K562 (cell line): Measurements from ENCODE around the gene BACE1. TPM values are rescaled to one million over a fixed set of nuclear protein-coding genes. Genes with fewer than 3 reads are reported as not detected.

ENCODE experiments used
- ATAC-seq: fragments of 200-7000 bp; cut with Tn5 transposase; 3 replicates; pipeline ENCODE4 v1.9.1; 2020; ENCODE audit warnings: moderate library complexity
- BruUV-seq: library from RNA; stranded (reverse); fragments of 400-500 nt; replicated peaks from 2 replicates; lab custom pipeline; 2021; lab: Mats Ljungman, UMichigan
- CTCF ChIA-PET: fragments of 300-600 bp; formaldehyde crosslinking; extraction: SDS; loops from one replicate; lab custom pipeline; 2021; ENCODE audit warnings: low intra/inter-chr PET ratio; lab: Yijun Ruan, JAX
- POLR2A ChIA-PET: fragments of 300-600, 350-650 bp; sonication (Branson Sonifier 250); formaldehyde crosslinking; extraction: SDS; loops from one replicate; lab custom pipeline; 2021; ENCODE audit warnings: antibody characterized with exemption, inconsistent platforms; lab: Yijun Ruan, JAX
- DNase-seq, 4 experiments: peaks; one replicate each; pipeline versions ENCODE4 v3.0.0 to v3.0.0-alpha.2; 2011 to 2018; ENCODE audit warnings: low spot score in 3 of 4, mixed read lengths in 3 of 4; ENCODE audit errors: extremely low read depth in 1 of 4
- FAIRE-seq: peaks from 2 replicates; lab custom pipeline; 2011; peaks lifted over from hg19 to GRCh38; lab: Jason Lieb, UNC
- H2AFZ ChIP-seq: 2 replicates; pipeline ENCODE4 v1.6.0; 2011; ENCODE audit warnings: low read depth, low read length, control low read depth, inconsistent platforms
- H3K27ac ChIP-seq: fragments of 200-600 bp; 3 replicates; pipeline ENCODE4 v1.8.0; 2011; ENCODE audit warnings: low read depth, mild to moderate bottlenecking, control low read depth, inconsistent platforms, low read length, moderate library complexity, mixed read lengths; ENCODE audit errors: extremely low read depth
- H3K27me3 ChIP-seq, 2 experiments: fragments of 300-600 bp in 1 of 2; 2 replicates in 1 of 2; 3 replicates in 1 of 2; pipeline versions ENCODE4 v1.6.0 to v1.8.0; 2011; ENCODE audit warnings: inconsistent platforms in 2 of 2, low read length in 2 of 2, mild to moderate bottlenecking in 1 of 2, mixed read lengths in 1 of 2, moderate library complexity in 1 of 2; ENCODE audit not compliant: control insufficient read depth in 2 of 2, insufficient read depth in 2 of 2
- H3K36me3 ChIP-seq: fragments of 300-600 bp; 3 replicates; pipeline ENCODE4 v1.8.0; 2011; ENCODE audit warnings: mild to moderate bottlenecking, low read length, inconsistent platforms; ENCODE audit not compliant: control insufficient read depth, insufficient read depth
- H3K4me1 ChIP-seq, 2 experiments: fragments of 200-600 bp in 1 of 2; replicated peaks in 1 of 2; 2 replicates in 1 of 2; 3 replicates in 1 of 2; pipeline versions ENCODE4 v1.5.1 to v1.8.0; 2011; ENCODE audit warnings: inconsistent platforms in 2 of 2, low read length in 2 of 2, mild to moderate bottlenecking in 1 of 2, mixed read lengths in 1 of 2, moderate library complexity in 1 of 2; ENCODE audit not compliant: control insufficient read depth in 2 of 2, insufficient read depth in 2 of 2
- H3K4me2 ChIP-seq: 2 replicates; pipeline ENCODE4 v1.6.1; 2011; ENCODE audit warnings: low read length, control low read depth, inconsistent platforms, mixed read lengths; ENCODE audit not compliant: insufficient read depth
- H3K4me3 ChIP-seq: fragments of 200-600 bp; sonication (generic), shearing (Covaris generic); 2 replicates; pipeline ENCODE4 v1.5.1; 2016; ENCODE audit warnings: control low read depth, inconsistent platforms
- H3K79me2 ChIP-seq: fragments of 200-600 bp; 3 replicates; pipeline ENCODE4 v1.8.0; 2011; ENCODE audit warnings: low read length, inconsistent platforms; ENCODE audit not compliant: control insufficient read depth, insufficient read depth
- H3K9ac ChIP-seq, 2 experiments: 2 replicates each; pipeline versions ENCODE4 v1.6.0 to v1.6.1; 2011; ENCODE audit warnings: low read depth in 2 of 2, low read length in 2 of 2, control low read depth in 1 of 2, inconsistent platforms in 1 of 2, mild to moderate bottlenecking in 1 of 2, mixed read lengths in 1 of 2; ENCODE audit not compliant: insufficient read depth in 1 of 2
- H3K9me1 ChIP-seq: one replicate; pipeline ENCODE4 v1.6.0; 2011; ENCODE audit warnings: inconsistent platforms, mild to moderate bottlenecking, low read length, moderate library complexity; ENCODE audit not compliant: control insufficient read depth, insufficient read depth
- H3K9me3 ChIP-seq: replicated peaks from 2 replicates; pipeline ENCODE4 v1.5.1; 2011; ENCODE audit warnings: low read depth, low read length, inconsistent platforms; ENCODE audit not compliant: control insufficient read depth, insufficient read depth
- H4K20me1 ChIP-seq: replicated peaks from 2 replicates; pipeline ENCODE4 v1.6.1; 2011; ENCODE audit warnings: low read length, inconsistent platforms, mixed read lengths; ENCODE audit not compliant: control insufficient read depth, insufficient read depth
- BCL6 ChIP-seq: fragments of 250-450 bp; sonication (Bioruptor Pico); IDR thresholded peaks from 2 replicates; pipeline ENCODE4 v1.4.0; 2020
- BRCA1 ChIP-seq, 2 experiments: fragments of 450-650 bp in 1 of 2; sonication (generic) in 1 of 2; formaldehyde crosslinking in 1 of 2; IDR thresholded peaks; 2 replicates each; pipeline versions ENCODE4 v1.5.0 to v1.6.1; 2017 to 2020; ENCODE audit warnings: mild to moderate bottlenecking in 1 of 2, missing genetic modification reagents in 1 of 2
- FOXP1 ChIP-seq: sonication (generic); formaldehyde crosslinking; IDR thresholded peaks from 2 replicates; pipeline ENCODE4 v1.8.0; 2022; ENCODE audit warnings: mild to moderate bottlenecking, missing genetic modification reagents
- ILK ChIP-seq: fragments of 450-650 bp; IDR thresholded peaks from 2 replicates; pipeline ENCODE4 v1.6.1; 2016; ENCODE audit warnings: missing genetic modification characterization, low read depth, mild to moderate bottlenecking, missing compliant biosample characterization, moderate library complexity, borderline replicate concordance
- MCM2 ChIP-seq: fragments of 450-650 bp; IDR thresholded peaks from 2 replicates; pipeline ENCODE4 v1.6.1; 2017; ENCODE audit warnings: low read depth, mild to moderate bottlenecking
- MEF2A ChIP-seq: IDR thresholded peaks from 2 replicates; pipeline ENCODE4 v1.6.1; 2011; ENCODE audit warnings: low read depth, mild to moderate bottlenecking, low read length, moderate library complexity; ENCODE audit not compliant: control insufficient read depth
- PCBP1 ChIP-seq: fragments of 200-400 bp; formaldehyde crosslinking; IDR thresholded peaks from 2 replicates; pipeline ENCODE4 v1.6.1; 2018; ENCODE audit warnings: mild to moderate bottlenecking, low read depth, low read length; ENCODE audit not compliant: poor library complexity, severe bottlenecking
- RAD51 ChIP-seq: fragments of 450-650 bp; IDR thresholded peaks from 2 replicates; pipeline ENCODE4 v1.7.1; 2016; ENCODE audit warnings: low read depth, mild to moderate bottlenecking, borderline replicate concordance
- U2AF1 ChIP-seq: fragments of 200-400 bp; formaldehyde crosslinking; optimal IDR thresholded peaks from 2 replicates; pipeline ENCODE3; 2017; ENCODE audit warnings: mild to moderate bottlenecking, low read depth, low read length, moderate library complexity
- ZNF133 ChIP-seq: fragments of 250-450 bp; sonication (Bioruptor Pico); IDR thresholded peaks from 2 replicates; pipeline ENCODE4 v1.4.0; 2020; ENCODE audit warnings: mild to moderate bottlenecking
- WGBS: fragments of 100-300 bp; shearing (Covaris generic); methylation state at CpG from one replicate; pipeline ENCODE4 v1.1.6; 2016; ENCODE audit warnings: low coverage, mixed read lengths; ENCODE audit not compliant: insufficient coverage; ENCODE audit errors: missing lambda C conversion rate; 5-methylcytosine and 5-hydroxymethylcytosine counted together
- in situ Hi-C: fragments of 300-500 bp; cut with MboI; formaldehyde crosslinking; loops from 4 replicates; pipeline ENCODE4 v1.15.0; 2018; ENCODE audit warnings: inconsistent platforms, mixed read lengths
- intact Hi-C: fragments of 100-400 bp; cut with micrococcal nuclease; formaldehyde crosslinking; loops from 2 replicates; pipeline ENCODE4 v1.14.2; 2022
- polyA plus RNA-seq, 8 experiments: library from polyadenylated mRNA; depleted of rRNA in 4 of 8; stranded (reverse) in 5 of 8; unstranded in 3 of 8; fragments of >200 nt; fragmentation: Nextera tagmentation in 2 of 8; fragmentation: Illumina TruSeq in 1 of 8; extraction: Ambion mirVana in 2 of 8; extraction: Trizol in 1 of 8; gene quantifications; 2 replicates each; pipeline versions ENCODE4 v1.2.1 to v1.2.3, GENCODE V29; 2011 to 2014; ENCODE audit warnings: inconsistent platforms in 1 of 8, missing spikeins in 1 of 8
- total RNA-seq, 7 experiments: library from RNA; depleted of rRNA in 6 of 7; stranded (reverse); fragments of >200 nt in 6 of 7; fragmentation: Illumina TruSeq in 2 of 7; extraction: Trizol in 2 of 7; gene quantifications; 2 replicates each; pipeline versions ENCODE4 v1.2.1 to v1.2.3, GENCODE V29; 2011 to 2021; ENCODE audit warnings: low replicate concordance in 1 of 7
- TF ChIP-seq, protein P1 (sequence below), 3 experiments: fragments of 200-800 bp in 1 of 3; fragments of 250-450 bp in 1 of 3; fragments of 450-650 bp in 1 of 3; sonication (Bioruptor Pico) in 1 of 3; sonication (Bioruptor generic) in 1 of 3; formaldehyde crosslinking in 1 of 3; IDR thresholded peaks; 2 replicates each; pipeline versions ENCODE4 v1.6.1 to v1.8.0; 2016 to 2022; ENCODE audit warnings: mild to moderate bottlenecking in 2 of 3, missing genetic modification characterization in 2 of 3, missing compliant biosample characterization in 1 of 3, moderate library complexity in 1 of 3
- TF ChIP-seq, protein P2 (sequence below), 2 experiments: fragments of 450-650 bp; conservative IDR thresholded peaks; 2 replicates each; pipeline ENCODE4 v1.6.1; 2017; ENCODE audit warnings: mild to moderate bottlenecking in 2 of 2, moderate library complexity in 2 of 2
- TF ChIP-seq, protein P3 (sequence below): sonication (generic); formaldehyde crosslinking; IDR thresholded peaks from 2 replicates; pipeline ENCODE4 v1.8.0; 2022; ENCODE audit warnings: missing genetic modification reagents, mild to moderate bottlenecking, borderline replicate concordance

The BACE1 gene
- total and polyA plus RNA-seq, 9 of the 15 experiments (the other 6 are each of a cell fraction or from before 2014, with no cell fraction given): 0.01 to 0.25 (median 0.16) TPM; not detected in 5

DNA sequence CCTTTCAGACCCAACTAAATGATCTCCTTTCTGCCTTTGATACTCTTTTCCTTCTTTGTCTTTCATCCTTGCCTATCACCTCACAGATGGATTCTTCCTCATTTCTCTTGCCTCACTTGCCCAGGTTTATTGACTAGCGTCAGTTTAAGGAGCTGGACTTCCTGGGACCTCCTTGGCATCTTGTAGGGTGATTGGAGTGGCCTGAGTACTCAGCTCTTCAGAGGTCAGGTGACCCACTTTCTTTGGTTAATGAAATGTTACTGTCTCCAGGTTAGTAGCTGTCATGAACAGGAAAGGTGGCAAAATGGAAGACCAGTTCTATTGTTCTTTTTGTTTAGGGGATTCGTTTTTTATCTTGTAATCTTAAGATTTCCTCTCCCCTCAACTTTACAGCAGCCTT is 29.5 kb downstream of the BACE1 start (continued):
- TF ChIP-seq, protein P1, sequence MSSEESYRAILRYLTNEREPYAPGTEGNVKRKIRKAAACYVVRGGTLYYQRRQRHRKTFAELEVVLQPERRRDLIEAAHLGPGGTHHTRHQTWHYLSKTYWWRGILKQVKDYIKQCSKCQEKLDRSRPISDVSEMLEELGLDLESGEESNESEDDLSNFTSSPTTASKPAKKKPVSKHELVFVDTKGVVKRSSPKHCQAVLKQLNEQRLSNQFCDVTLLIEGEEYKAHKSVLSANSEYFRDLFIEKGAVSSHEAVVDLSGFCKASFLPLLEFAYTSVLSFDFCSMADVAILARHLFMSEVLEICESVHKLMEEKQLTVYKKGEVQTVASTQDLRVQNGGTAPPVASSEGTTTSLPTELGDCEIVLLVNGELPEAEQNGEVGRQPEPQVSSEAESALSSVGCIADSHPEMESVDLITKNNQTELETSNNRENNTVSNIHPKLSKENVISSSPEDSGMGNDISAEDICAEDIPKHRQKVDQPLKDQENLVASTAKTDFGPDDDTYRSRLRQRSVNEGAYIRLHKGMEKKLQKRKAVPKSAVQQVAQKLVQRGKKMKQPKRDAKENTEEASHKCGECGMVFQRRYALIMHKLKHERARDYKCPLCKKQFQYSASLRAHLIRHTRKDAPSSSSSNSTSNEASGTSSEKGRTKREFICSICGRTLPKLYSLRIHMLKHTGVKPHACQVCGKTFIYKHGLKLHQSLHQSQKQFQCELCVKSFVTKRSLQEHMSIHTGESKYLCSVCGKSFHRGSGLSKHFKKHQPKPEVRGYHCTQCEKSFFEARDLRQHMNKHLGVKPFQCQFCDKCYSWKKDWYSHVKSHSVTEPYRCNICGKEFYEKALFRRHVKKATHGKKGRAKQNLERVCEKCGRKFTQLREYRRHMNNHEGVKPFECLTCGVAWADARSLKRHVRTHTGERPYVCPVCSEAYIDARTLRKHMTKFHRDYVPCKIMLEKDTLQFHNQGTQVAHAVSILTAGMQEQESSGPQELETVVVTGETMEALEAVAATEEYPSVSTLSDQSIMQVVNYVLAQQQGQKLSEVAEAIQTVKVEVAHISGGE (CRISPR knock-in tag; IDR thresholded peaks at IDR 0.05): no peak
- no peak for TF ChIP-seq RAD51

DNA sequence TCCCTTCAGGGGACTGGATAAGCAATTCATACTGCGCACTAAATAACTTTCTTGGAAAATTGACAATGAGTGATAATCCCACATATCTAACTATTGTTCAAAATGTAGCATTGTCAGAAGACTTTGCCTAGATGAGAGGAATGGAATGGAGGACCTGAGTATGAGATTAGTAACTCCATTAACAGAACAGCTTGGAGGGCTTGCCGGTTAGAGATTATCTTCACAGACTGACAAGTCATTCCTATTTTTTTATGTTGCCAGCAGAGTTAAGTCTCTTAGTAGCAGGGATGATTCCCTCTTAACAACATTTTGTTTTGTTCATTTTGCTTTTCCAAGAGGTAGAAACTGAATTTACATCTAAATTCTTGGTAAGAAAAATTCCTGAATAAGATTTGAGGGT is 32.0 kb downstream of the BACE1 start:
- H3K9me3 ChIP-seq: no peaks in the 10 kb centered on the region
- TF ChIP-seq BRCA1 (IDR thresholded peaks at IDR 0.05) (no peak), BRCA1 (CRISPR knock-in tag; IDR thresholded peaks at IDR 0.05) (no peak), ZNF133 (CRISPR knock-in tag) (no peak), BCL6 (CRISPR knock-in tag) (no peak), ILK (no peak), MCM2 (no peak), PCBP1 (no peak), MEF2A (no peak), U2AF1 (no peak), FOXP1 (no peak)
- TF ChIP-seq, protein P2, sequence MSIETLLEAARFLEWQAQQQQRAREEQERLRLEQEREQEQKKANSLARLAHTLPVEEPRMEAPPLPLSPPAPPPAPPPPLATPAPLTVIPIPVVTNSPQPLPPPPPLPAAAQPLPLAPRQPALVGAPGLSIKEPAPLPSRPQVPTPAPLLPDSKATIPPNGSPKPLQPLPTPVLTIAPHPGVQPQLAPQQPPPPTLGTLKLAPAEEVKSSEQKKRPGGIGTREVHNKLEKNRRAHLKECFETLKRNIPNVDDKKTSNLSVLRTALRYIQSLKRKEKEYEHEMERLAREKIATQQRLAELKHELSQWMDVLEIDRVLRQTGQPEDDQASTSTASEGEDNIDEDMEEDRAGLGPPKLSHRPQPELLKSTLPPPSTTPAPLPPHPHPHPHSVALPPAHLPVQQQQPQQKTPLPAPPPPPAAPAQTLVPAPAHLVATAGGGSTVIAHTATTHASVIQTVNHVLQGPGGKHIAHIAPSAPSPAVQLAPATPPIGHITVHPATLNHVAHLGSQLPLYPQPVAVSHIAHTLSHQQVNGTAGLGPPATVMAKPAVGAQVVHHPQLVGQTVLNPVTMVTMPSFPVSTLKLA (conservative IDR thresholded peaks at IDR 0.05): no peak
- TF ChIP-seq, protein P3, sequence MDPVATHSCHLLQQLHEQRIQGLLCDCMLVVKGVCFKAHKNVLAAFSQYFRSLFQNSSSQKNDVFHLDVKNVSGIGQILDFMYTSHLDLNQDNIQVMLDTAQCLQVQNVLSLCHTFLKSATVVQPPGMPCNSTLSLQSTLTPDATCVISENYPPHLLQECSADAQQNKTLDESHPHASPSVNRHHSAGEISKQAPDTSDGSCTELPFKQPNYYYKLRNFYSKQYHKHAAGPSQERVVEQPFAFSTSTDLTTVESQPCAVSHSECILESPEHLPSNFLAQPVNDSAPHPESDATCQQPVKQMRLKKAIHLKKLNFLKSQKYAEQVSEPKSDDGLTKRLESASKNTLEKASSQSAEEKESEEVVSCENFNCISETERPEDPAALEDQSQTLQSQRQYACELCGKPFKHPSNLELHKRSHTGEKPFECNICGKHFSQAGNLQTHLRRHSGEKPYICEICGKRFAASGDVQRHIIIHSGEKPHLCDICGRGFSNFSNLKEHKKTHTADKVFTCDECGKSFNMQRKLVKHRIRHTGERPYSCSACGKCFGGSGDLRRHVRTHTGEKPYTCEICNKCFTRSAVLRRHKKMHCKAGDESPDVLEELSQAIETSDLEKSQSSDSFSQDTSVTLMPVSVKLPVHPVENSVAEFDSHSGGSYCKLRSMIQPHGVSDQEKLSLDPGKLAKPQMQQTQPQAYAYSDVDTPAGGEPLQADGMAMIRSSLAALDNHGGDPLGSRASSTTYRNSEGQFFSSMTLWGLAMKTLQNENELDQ: no peak

More for the DNA sequence above, 32.0 kb downstream of the BACE1 start:
- Histone ChIP-seq H3K27me3 (no peaks in the 10 kb centered on the region), H3K4me3 (no peak overlapping the region), H3K36me3 (peaks cover 59% of the 10 kb centered on the region), H4K20me1 (peaks cover 3% of the 10 kb centered on the region; the same call in 1 of the 2 replicates), H3K9me1 (no peaks in the 10 kb centered on the region), H3K27ac (no peak overlapping the region), H3K4me2 (no peak overlapping the region), H2AFZ (no peak overlapping the region), H3K79me2 (no peaks in the 10 kb centered on the region), H3K4me1 (peaks cover 0 to 5% of the 10 kb centered on the region in 2 experiments; a peak in 3 of 5 replicates), H3K9ac (no peak overlapping the region)
- intact Hi-C loops (no loop called here), in situ Hi-C loops (no loop called here)
- no TSS peak for BruUV-seq
- ChIA-PET CTCF (no interaction called here), POLR2A (no interaction called here)
- no peak for ATAC-seq
- 67% methylated on average over 2 of the region's 2 CpGs for WGBS
- no peak for FAIRE-seq
- DNase-seq: no peak
